Heart left ventricle (tissue), 13 donors: Measurements from ENCODE around the gene OR2B3.

ENCODE experiments used
- CTCF ChIP-seq, 12 donors: fragments of 200-600 bp; sonication (generic) in 4 of 12; IDR thresholded peaks; one replicate each; pipeline versions ENCODE4 v1.5.0 to v1.8.0; 2018 to 2022; ENCODE audit warnings: antibody characterized with exemption in 12 of 12, mild to moderate bottlenecking in 5 of 12
- POLR2A ChIP-seq, 2 donors: fragments of 450-650 bp; IDR thresholded peaks; one replicate each; pipeline ENCODE4 v1.6.1; 2017; ENCODE audit warnings: antibody characterized with exemption in 2 of 2, mild to moderate bottlenecking in 2 of 2, moderate library complexity in 2 of 2
- donor health status: ischemic (EF 13 %, LVEDD 7.1; RV severe dilation, severe dysfunction).
- donor health status: DM: no; HTN: yes; CAD: no.
- donor health status: DM: no; HTN: no; CAD: no.
- donor health status: ischemic (EF 25% LVEDD 6.9; RV normal size, moderate dysfunction).
- donor health status: ischemic (EF 25% LVEDD 5.7; RV mildly dilated, moderate dysfunction).
- donor health status: ischemic (EF 35%, LVEDD 5.7; RV mildly dilated, moderate dysfunction).
- donor health status: nonischemic (EF 11% LVEDD 7.7; RV severe dilation, severe dysfunction).
- donor health status: DM: yes; HTN: yes; CAD: no.
- donor health status: PGD.
- donor health status: ischemic (EF 29% LVEDD 5.4; RV normal size, mild dysfunction).
- donor health status: nonischemic (EF 23%, LVEDD 6.1; RV moderate dilation, normal function).

GRCh38 chr6:29079203-29079602, 7.9 kb downstream of the OR2B3 start:
- TF ChIP-seq CTCF (IDR thresholded peaks at IDR 0.05) = no peak
- no peak for TF ChIP-seq POLR2A (IDR thresholded peaks at IDR 0.05)
